ENCODE results near the gene CSNK2B.

CSNK2B gene

DNA sequence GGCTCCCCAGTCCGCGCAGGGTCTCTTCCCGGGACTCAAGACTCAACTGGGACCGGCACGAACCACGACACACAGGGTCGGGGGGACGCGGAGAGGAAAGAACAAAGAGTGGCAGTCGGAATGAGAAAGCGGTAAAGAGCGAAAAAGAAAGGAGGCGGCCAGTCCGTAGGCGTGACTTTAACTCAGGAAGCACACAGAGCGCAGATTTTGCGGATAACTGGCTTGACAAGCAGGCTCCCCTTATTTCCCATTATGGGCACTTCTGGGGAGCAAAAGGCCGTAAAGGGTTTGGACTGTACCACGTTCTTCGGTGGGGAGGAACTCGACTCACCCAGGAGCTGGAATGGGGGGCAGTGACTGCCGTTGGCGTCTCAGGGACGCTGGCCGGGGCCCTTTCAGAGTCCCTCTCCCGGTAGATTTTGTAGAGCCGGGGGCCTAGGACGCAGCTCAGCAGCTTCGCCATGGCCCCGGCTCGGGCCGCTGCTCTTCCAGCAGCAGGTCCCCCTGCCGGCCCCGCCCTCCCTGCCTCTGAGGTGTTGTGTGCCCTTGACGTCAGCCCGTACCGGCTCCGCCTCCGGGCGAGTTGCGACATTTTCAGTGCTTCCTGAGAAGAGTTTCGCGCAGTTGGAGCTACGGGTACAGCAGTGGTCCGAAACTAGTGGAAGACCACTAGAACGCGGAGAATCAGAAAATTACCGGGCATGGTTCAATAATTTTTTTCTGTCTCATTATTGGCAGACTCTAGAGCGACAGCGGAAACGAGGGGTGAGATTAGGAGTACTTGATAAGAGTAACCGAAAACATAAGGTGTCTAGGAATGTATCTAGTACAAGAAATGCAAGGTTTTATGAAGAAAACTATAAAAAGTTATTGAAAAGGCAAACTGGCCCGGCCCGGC, 37.2 kb downstream of the CSNK2B start, which contains the start of gene ABHD16A:
ABHD16A (minus strand) TSS at position 506 of the 898 bp plus-strand sequence; CDS start at position 463, 43 bp downstream.
- H2AFZ ChIP-seq: peak within 1 kb of the TSS; percentile 96
- H3K79me2 ChIP-seq: peaks cover 11% of the 10 kb centered on the region
- H3K4me2 ChIP-seq (ENCODE audit: low read length): peak within 1 kb of the TSS; percentile 82
- peak within 1 kb of the TSS; percentile 88 for H3K4me3 ChIP-seq (ENCODE audit: low read depth, low read length)
- no peaks in the 10 kb centered on the region for H3K27me3 ChIP-seq (ENCODE audit: control insufficient read depth, insufficient read depth, low read length)
- H3K9ac ChIP-seq: peak within 1 kb of the TSS; percentile 94
- TF ChIP-seq CTCF (IDR thresholded peaks at IDR 0.05): peak; percentile 27
- H3K36me3 ChIP-seq (ENCODE audit: control insufficient read depth, insufficient read depth, low read length): no peaks in the 10 kb centered on the region
- no peaks in the 10 kb centered on the region for H3K9me3 ChIP-seq (ENCODE audit: control insufficient read depth, low read length)
- peaks cover 12% of the 10 kb centered on the region for H3K4me1 ChIP-seq
- H3K27ac ChIP-seq: peak within 1 kb of the TSS; percentile 96

DNA sequence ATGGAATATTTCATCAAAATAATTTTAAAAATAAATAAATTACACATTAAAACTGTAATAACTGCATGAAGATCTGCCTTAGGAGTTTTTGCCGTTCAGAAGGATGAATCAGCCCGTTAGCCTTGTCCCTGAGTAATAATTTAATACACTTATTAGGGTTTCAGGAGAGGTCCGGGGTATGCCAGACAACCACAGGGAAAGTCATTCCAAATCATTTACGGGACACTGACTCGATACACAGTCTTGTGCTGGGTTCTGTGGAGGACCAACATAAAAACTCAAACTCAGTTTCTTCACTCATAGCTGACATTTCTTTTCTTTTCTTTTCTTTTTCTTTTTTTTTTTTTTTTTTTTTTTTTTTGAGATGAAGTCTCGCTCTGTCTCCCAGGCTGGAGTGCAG, 40.1 kb downstream of the CSNK2B start:
- Histone ChIP-seq H3K79me2 (peaks cover 9% of the 10 kb centered on the region), H3K27ac (no peak overlapping the region), H3K9ac (no peak overlapping the region), H3K4me2 (ENCODE audit: low read length) (no peak overlapping the region), H3K4me3 (ENCODE audit: low read depth, low read length) (no peak overlapping the region), H3K27me3 (ENCODE audit: control insufficient read depth, insufficient read depth, low read length) (no peaks in the 10 kb centered on the region), H3K4me1 (peaks cover 12% of the 10 kb centered on the region), H2AFZ (no peak overlapping the region), H3K36me3 (ENCODE audit: control insufficient read depth, insufficient read depth, low read length) (no peaks in the 10 kb centered on the region), H3K9me3 (ENCODE audit: control insufficient read depth, low read length) (no peaks in the 10 kb centered on the region)
- no peak for TF ChIP-seq CTCF (IDR thresholded peaks at IDR 0.05)

GRCh38 chr6:31706599-31706998, 40.7 kb downstream of the CSNK2B start, which contains the start of gene LY6G6F:
Gene LY6G6F, plus strand, starts transcription at chr6:31706866. Its CDS starts 41 bp downstream, at chr6:31706907.
- no peak for TF ChIP-seq CTCF (IDR thresholded peaks at IDR 0.05)

DNA sequence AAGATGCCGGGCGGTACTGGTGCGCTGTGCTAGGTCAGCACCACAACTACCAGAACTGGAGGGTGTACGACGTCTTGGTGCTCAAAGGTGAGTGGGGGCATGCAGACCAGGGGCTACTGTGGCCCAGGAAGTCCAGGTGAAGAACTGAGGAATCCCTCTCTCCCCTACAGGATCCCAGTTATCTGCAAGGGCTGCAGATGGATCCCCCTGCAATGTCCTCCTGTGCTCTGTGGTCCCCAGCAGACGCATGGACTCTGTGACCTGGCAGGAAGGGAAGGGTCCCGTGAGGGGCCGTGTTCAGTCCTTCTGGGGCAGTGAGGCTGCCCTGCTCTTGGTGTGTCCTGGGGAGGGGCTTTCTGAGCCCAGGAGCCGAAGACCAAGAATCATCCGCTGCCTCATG, 41.8 kb downstream of the CSNK2B start:
- Histone ChIP-seq H3K27ac (no peak overlapping the region), H3K36me3 (ENCODE audit: control insufficient read depth, insufficient read depth, low read length) (no peaks in the 10 kb centered on the region), H3K4me1 (peaks cover 2% of the 10 kb centered on the region), H3K4me2 (ENCODE audit: low read length) (no peak overlapping the region), H3K4me3 (ENCODE audit: low read depth, low read length) (no peak overlapping the region), H2AFZ (no peak overlapping the region), H3K27me3 (ENCODE audit: control insufficient read depth, insufficient read depth, low read length) (no peaks in the 10 kb centered on the region), H3K79me2 (peaks cover under 1% of the 10 kb centered on the region), H3K9me3 (ENCODE audit: control insufficient read depth, low read length) (no peaks in the 10 kb centered on the region), H3K9ac (no peak overlapping the region)
- TF ChIP-seq CTCF (IDR thresholded peaks at IDR 0.05): no peak

More at GRCh38 chr6:31706599-31706998, 40.7 kb downstream of the CSNK2B start, which contains the start of gene LY6G6F:
- no peak within 1 kb of the TSS for H3K4me3 ChIP-seq (ENCODE audit: low read depth, low read length)
- no peak within 1 kb of the TSS for H3K4me2 ChIP-seq (ENCODE audit: low read length)
- H3K36me3 ChIP-seq (ENCODE audit: control insufficient read depth, insufficient read depth, low read length): no peaks in the 10 kb centered on the region
- no peaks in the 10 kb centered on the region for H3K27me3 ChIP-seq (ENCODE audit: control insufficient read depth, insufficient read depth, low read length)
- H3K79me2 ChIP-seq: peaks cover 6% of the 10 kb centered on the region
- no peaks in the 10 kb centered on the region for H3K9me3 ChIP-seq (ENCODE audit: control insufficient read depth, low read length)
- no peak within 1 kb of the TSS for H2AFZ ChIP-seq
- H3K9ac ChIP-seq: no peak within 1 kb of the TSS
- H3K27ac ChIP-seq: no peak within 1 kb of the TSS
- peaks cover 7% of the 10 kb centered on the region for H3K4me1 ChIP-seq
